KOPT-K1 (cell line): Measurements from ENCODE around the gene RAB19.

ENCODE experiments used
- H3K27ac ChIP-seq: fragments of 200-600 bp; sonication (generic); 2 replicates; pipeline ENCODE4 v1.5.1; 2016; ENCODE audit warnings: antibody characterized with exemption, mild to moderate bottlenecking, low read depth, low read length; ENCODE audit not compliant: poor library complexity, severe bottlenecking
- H3K36me3 ChIP-seq: fragments of 200-600 bp; sonication (generic); 2 replicates; pipeline ENCODE4 v1.5.1; 2017; ENCODE audit warnings: antibody characterized with exemption, mild to moderate bottlenecking, low read length, moderate library complexity; ENCODE audit not compliant: insufficient read depth
- H3K9me3 ChIP-seq: fragments of 200-600 bp; sonication (generic); 2 replicates; pipeline ENCODE4 v1.5.1; 2017; ENCODE audit warnings: antibody characterized with exemption, low read length, mild to moderate bottlenecking; ENCODE audit not compliant: insufficient read depth, poor library complexity, severe bottlenecking

The RAB19 gene, protein sequence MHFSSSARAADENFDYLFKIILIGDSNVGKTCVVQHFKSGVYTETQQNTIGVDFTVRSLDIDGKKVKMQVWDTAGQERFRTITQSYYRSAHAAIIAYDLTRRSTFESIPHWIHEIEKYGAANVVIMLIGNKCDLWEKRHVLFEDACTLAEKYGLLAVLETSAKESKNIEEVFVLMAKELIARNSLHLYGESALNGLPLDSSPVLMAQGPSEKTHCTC

DNA sequence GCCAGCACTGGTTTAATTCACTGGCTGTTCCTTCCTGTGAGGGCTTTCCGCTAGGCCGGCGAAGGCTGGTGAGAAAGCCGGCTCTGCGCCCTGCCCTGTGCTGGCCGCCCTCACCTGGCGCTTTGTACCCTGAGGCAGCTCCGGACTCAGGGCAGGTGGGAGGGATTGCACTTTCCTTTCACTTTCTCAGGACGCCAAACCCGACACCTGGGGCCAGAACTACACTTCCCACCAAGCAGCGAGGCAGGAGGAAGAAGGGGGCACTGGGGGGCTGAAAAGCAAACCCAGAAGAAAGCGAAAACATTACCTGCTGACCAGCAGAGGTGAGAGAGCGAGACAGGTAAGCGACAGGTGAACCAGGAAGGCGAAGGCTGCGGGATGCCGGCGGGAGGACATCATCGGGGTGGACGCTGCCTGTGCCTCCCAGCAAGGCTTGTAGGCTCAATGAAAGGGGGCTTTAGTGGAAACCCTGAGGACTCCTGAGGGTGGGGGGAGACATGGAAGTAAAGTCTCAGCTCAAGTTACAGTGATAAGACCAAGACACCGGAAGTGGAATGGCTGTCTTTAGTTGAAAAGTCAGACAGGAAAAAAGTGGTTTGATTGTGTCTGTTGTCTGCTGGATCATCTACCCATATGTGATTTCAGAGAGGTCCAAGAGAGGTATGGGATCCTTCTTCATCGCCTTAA is at the start of gene RAB19:
Gene RAB19 (plus strand): TSS at position 181 of the 687 bp plus-strand sequence. CDS start 3,589 bp downstream, outside the sequence.
- Histone ChIP-seq H3K27ac (peak within 1 kb of the TSS; percentile 59), H3K36me3 (no peaks in the 10 kb centered on the region), H3K9me3 (no peaks in the 10 kb centered on the region)

DNA sequence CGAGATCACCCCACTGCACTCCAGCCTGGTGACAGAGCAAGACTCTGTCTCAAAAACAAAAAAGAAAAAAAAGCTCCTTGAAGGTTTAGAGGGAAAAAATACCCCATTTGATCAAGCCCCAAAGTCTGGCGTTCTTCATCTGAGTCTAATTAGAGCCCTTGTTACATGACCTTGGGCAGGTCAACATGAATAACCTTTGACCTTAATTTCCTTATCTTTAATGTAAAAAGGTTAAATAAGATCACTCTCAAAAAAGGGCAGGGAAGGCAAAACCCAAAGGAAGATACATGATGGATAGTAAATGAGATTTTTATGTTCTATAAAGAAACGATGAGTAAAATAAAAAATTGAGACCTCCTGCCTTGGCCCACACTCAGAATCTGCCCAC is 45.8 kb upstream of the RAB19 start:
- Histone ChIP-seq H3K27ac (peak overlapping the region; percentile 50), H3K36me3 (peaks cover 57% of the 10 kb centered on the region), H3K9me3 (no peaks in the 10 kb centered on the region)

DNA sequence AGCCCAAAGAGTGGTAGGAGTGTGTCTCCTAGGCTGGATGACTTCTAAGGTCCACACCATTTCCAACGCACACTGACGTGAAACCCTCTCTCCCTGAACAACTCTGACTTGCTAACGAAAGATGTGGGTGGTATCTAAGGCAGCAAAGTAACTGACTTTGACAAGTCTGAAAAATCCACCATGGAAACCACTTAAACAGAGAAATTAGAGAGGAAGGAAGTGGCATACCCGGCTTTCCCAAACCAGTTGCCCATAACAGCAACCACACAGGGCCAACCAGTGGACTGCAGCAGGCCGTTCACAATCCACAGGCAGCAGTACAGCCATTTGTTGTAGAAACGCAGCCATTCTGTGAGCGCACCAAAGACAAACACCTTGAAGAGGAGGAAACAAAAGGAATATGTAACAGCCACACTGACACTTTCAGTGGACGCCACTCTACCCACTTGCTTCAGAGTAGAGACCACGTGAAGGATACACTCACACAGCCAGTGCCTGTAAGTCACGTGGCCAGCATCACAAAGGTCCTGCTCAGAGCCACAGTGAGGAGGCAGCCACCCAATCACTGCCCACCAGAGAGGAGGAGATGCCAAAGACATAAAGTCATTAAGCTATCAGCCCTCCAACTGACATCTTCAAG is 45.3 kb upstream of the RAB19 start:
- peaks cover 52% of the 10 kb centered on the region for H3K36me3 ChIP-seq

DNA sequence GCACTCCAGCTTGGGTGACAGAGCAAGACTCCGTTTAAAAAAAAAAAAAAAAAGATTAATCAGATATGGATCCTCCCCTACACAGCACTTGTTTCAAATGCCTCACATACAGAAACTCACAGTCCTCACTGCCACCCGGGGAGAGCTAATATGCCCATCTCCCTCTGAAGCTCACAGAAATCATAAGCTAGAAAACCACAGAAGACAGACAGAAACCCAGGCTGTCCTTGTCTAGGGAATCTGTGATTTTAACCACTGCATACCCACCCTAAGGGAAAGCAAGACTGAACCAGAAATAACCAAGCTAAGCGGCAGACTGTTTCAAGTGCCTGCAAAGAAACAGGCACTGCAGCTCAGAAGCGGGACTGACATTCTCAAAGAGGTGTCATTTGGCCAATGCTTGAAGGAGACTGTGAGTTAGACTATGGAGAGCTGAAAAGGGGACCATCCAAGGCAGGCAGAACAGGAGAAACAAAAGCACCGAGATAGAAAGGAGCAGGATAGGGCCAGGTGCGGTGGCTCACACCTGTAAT is 43.1 kb upstream of the RAB19 start:
- Histone ChIP-seq H3K36me3 (peaks cover 48% of the 10 kb centered on the region), H3K9me3 (no peaks in the 10 kb centered on the region), H3K27ac (peak overlapping the region; percentile 50)

More for the DNA sequence above, 45.3 kb upstream of the RAB19 start:
- Histone ChIP-seq H3K9me3 (no peaks in the 10 kb centered on the region), H3K27ac (peak overlapping the region; percentile 50)

DNA sequence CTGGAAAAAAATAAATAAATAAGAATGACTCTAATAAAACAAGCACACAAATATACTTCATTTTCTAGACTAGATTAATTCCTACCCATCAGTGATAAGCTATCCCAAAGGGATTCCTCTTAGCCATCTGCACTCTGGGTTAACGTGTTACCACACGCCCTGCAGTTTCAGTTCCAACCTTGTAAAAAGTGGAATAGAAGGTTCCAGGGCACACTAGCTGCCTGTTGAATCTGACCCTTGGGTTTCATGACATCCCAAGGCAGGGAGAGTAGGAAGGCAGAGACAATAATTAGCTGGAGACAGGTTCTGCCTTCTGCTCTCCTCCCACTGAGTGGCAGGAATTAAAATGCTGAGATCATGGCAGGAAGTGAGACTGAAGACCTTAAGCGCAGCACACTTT is 39.0 kb upstream of the RAB19 start:
- Histone ChIP-seq H3K9me3 (no peaks in the 10 kb centered on the region), H3K27ac (no peak overlapping the region), H3K36me3 (peaks cover 48% of the 10 kb centered on the region)

DNA sequence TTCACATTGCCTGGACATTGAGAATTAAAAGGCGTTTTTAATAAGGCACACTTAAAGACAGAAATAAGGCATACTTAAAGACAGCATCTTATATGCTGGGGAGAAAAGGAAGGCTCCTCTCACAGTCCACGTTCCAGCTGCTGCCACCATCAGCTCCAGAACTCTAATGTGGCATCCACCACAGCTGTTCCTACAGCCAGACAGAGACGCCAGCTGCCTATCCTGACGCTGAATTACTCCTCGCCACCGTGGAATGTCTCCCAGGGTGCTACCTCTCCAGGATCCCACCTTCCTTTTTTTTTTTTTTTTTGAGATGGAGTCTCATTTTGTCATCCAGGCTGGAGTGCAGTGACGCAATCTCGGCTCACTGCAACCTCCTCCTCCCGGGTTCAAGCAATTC is 36.3 kb upstream of the RAB19 start:
- peaks cover 48% of the 10 kb centered on the region for H3K36me3 ChIP-seq
- H3K9me3 ChIP-seq: no peaks in the 10 kb centered on the region
- H3K27ac ChIP-seq: no peak overlapping the region

DNA sequence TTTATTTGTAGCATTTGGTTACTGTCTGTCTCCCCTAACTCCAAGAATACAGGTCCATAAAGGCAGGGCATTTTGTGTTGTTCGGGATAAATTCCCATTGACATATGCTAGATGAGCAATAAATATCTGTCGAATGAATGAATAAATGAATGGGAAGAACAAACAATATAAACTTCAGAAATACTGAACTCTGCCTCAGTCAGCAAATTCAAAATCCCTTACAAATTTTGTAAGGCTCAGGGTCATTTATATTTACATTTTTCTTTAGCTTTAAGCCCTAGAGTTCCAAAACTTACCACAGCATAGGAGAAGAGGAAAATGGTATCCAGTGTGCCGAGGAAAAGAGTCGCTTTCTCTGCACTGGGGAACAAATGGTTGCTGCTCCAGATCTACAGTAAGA is 34.6 kb upstream of the RAB19 start:
- Histone ChIP-seq H3K36me3 (peaks cover 56% of the 10 kb centered on the region), H3K27ac (no peak overlapping the region), H3K9me3 (no peaks in the 10 kb centered on the region)

DNA sequence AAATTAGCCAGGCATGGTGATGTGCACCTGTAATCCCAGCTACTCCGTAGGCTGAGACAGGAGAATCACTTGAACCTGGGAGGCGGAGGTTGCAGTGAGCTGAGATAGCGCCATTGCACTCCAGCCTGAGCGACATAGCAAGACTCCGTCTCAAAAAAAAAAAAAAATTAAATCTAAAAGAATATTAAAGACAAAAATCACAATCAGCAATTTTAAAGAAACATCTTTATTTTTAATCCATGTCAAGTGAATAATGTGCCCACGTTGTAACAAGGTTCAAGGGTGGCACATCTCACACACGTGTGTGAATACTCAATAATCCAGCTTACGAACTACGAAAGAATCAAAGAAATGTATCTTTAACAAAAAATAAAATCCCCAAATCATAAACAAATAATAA is 28.5 kb upstream of the RAB19 start:
- H3K27ac ChIP-seq: peak overlapping the region; percentile 89

DNA sequence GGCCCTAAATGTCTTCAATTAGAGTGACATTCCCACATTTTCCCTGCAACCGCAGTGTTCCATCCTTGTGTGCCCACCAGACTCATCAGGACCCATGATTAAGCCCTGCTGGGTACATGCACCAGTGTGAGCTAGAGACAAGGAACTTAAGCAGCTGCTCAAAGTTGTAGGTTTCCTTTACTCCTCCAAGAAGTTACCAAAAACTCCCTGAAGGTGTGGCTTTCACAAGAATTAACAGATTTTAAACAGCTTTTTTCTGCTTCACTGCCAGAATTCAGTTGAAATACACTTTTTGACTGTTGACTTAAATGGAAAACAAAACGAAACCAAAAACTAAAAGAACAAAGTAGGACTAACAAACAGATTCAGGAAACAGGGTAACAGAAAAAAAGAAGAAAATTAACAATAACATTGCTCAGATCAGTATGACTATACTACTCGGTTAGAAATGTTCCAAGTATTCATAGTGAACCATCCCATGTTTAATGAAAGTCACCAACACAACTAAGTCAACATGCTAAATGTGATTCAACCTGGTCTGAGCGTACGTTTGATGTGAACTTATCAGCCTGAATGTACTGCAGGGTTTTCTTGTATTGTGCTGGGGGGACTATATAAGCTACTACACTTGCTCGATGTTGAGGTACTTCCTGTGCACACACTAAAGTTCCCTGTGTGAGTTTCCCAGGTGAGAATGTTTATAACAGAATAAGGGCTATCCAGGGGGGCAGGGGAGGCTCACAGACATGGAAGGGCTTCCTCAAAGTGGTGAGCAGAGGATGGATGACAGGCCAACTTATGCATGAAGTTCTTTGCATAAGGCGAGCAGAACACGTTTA is 27.7 kb upstream of the RAB19 start:
- H3K36me3 ChIP-seq: peaks cover 54% of the 10 kb centered on the region
- H3K9me3 ChIP-seq: no peaks in the 10 kb centered on the region
- peak overlapping the region; percentile 89 for H3K27ac ChIP-seq

More for the DNA sequence above, 28.5 kb upstream of the RAB19 start:
- Histone ChIP-seq H3K9me3 (no peaks in the 10 kb centered on the region), H3K36me3 (peaks cover 46% of the 10 kb centered on the region)

DNA sequence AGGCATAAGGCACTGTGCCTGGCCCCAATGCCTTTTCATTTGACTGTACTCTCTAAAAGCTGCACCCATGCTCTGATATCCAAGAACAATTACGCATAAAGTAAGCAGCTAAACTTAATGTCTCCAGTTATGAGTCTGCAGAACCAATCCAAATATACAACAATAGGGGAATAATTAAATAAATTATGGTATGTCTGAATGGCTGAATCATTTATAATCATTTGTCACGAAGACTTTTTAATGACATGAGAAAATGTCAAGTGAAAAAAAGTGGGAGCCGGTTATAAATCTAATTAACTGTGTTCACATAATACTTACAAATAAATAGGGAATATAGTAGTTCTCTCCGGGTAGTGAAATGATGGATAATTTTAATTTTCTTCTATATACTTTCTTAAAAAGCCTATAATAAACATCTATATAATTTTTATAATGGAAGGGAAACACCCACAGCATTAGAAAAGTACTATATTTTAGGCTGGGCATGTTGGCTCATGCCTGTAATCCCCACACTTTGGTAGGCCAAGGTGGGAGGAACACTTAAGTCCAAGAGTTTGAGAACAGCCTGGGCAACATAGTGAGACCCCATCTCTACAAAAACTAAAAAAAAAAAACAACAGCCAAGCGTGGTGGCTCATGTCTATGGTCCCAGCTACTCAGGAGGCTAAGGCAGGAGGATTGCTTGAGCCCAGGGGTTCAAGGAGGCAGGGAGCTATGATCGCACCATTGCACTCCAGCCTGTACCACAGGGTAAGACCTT is 19.7 kb upstream of the RAB19 start:
- Histone ChIP-seq H3K36me3 (peaks cover 37% of the 10 kb centered on the region), H3K27ac (no peak overlapping the region), H3K9me3 (no peaks in the 10 kb centered on the region)

DNA sequence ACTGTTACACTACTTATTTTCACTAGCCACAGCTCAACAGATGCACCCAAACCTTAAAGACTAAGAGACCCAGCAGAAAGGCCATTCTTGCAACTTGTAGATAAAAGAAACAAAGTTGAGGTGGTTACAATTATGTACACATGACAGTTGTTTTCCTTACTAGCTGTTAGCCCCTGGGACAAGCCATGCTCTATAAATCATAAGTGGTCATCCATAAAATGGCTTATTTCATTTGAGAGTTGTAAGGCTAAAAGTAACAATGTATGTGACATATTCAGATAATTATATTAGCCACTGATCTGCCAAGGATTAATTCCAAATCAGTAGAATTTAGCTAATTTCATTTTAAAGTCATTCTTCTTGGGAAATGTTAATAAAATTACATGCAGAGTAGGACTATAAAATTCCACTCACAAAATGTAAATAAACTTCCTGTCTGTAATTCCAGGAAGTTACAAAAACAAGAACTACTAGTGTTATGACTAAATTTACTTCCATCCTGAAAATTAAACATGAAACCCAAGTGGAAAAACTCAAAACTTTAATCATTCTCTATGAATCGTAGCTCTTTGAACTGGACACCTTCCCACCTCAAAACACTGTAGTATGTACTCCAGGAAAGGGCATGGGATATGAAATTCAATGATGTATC is 18.8 kb upstream of the RAB19 start:
- no peaks in the 10 kb centered on the region for H3K9me3 ChIP-seq
- no peak overlapping the region for H3K27ac ChIP-seq
- H3K36me3 ChIP-seq: peaks cover 28% of the 10 kb centered on the region

DNA sequence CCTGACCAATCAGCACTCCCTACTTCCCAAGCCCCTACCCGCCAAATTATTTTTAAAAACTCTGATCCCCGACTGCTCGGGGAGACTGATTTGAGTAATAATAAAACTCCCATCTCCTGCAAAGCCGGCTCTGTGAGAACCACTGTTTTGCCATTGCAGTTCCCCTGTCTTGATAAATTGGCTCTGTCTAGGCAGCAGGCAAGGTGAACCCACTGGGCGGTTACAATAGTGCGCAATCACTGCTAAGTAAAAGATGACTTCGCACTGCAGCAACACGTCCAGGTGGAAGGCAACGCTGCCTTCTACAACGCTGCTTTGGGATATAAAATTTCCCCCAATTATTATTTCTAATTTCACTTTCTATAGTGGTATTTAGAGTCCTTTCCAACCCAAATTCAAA is 14.4 kb upstream of the RAB19 start:
- Histone ChIP-seq H3K27ac (no peak overlapping the region), H3K9me3 (no peaks in the 10 kb centered on the region), H3K36me3 (no peaks in the 10 kb centered on the region; the same call in 1 of the 2 replicates)

DNA sequence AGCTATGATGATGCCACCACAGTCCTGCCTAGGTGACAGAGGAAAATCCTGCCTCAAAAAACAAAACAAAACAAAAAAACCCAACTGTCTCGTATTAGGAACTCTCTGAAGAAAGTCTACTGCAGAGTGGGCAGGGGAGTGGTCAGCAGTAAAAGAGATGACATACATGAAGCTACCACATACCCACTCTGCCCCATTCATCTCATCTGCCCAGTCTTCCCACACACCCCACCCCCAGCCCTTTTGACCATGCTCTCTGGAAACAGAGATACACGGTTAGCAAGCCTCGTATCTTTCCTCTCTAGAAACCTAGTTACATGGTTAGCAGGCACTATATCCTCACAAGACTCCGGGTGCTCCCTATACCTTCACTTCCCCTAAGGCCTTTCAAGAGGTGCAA is 13.8 kb upstream of the RAB19 start:
- H3K27ac ChIP-seq: peak overlapping the region; percentile 6
- no peaks in the 10 kb centered on the region; the same call in 1 of the 2 replicates for H3K36me3 ChIP-seq
- H3K9me3 ChIP-seq: no peaks in the 10 kb centered on the region
